Right lobe of liver (tissue), 4 donors: ENCODE measurements around the gene RAB30.

Experiments
- POLR2A ChIP-seq: fragments of 450-650 bp; IDR thresholded peaks from one replicate; pipeline ENCODE4 v1.6.1; 2017; ENCODE audit warnings: antibody characterized with exemption, mild to moderate bottlenecking
- TF ChIP-seq, protein P1 (sequence below), 4 donors: fragments of 200-600 bp in 3 of 4; fragments of 450-650 bp in 1 of 4; IDR thresholded peaks; one replicate each; pipeline versions ENCODE4 v1.5.1 to v1.8.0; 2016 to 2022; ENCODE audit warnings: antibody characterized with exemption in 4 of 4, mild to moderate bottlenecking in 2 of 4
- donor health status: DM: no; HTN: no; CAD: no.
- donor health status: DM: no; HTN: no; CAD: no.
- donor health status: DM: no; HTN: yes; CAD: no.

- TF ChIP-seq, protein P1, sequence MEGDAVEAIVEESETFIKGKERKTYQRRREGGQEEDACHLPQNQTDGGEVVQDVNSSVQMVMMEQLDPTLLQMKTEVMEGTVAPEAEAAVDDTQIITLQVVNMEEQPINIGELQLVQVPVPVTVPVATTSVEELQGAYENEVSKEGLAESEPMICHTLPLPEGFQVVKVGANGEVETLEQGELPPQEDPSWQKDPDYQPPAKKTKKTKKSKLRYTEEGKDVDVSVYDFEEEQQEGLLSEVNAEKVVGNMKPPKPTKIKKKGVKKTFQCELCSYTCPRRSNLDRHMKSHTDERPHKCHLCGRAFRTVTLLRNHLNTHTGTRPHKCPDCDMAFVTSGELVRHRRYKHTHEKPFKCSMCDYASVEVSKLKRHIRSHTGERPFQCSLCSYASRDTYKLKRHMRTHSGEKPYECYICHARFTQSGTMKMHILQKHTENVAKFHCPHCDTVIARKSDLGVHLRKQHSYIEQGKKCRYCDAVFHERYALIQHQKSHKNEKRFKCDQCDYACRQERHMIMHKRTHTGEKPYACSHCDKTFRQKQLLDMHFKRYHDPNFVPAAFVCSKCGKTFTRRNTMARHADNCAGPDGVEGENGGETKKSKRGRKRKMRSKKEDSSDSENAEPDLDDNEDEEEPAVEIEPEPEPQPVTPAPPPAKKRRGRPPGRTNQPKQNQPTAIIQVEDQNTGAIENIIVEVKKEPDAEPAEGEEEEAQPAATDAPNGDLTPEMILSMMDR (IDR thresholded peaks at IDR 0.05): no peak
- no peak for TF ChIP-seq POLR2A
These were observed 141.5 kb downstream of the RAB30 start for GRCh38 chr11:82930229-82930628.
